Measurements from ENCODE around the gene NHEJ1. TPM values are rescaled to one million over a fixed set of nuclear protein-coding genes. Genes with fewer than 3 reads are reported as not detected.
A peak's percentile ranks its signal among the peaks of the same experiment; 100 is the strongest.
"Not testable (repeated sequence)": the region's sequence is repeated elsewhere in the genome, so short reads cannot be mapped to it uniquely, and the experiment has no call there.

The NHEJ1 gene, protein sequence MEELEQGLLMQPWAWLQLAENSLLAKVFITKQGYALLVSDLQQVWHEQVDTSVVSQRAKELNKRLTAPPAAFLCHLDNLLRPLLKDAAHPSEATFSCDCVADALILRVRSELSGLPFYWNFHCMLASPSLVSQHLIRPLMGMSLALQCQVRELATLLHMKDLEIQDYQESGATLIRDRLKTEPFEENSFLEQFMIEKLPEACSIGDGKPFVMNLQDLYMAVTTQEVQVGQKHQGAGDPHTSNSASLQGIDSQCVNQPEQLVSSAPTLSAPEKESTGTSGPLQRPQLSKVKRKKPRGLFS
- polyA plus RNA-seq (ENCODE audit: insufficient read depth in 1 of 5, insufficient read length in 5 of 5, low replicate concordance in 1 of 5) = 10 to 100 TPM; 14.8 to 20.9 (median 17.5) TPM
- long read RNA-seq, donor 1, transcript NHEJ1-201 (8 exons, 2,094 nt) = major isoform, 10 of 10 reads
- long read RNA-seq, donor 1, partial matches to known transcripts = 0 of 10 reads
- long read RNA-seq, donor 1, other reads (novel, unspliced or antisense) = 0 of 10 reads
- long read RNA-seq, donor 2, partial matches to known transcripts = 0 of 2 reads
- long read RNA-seq, donor 2, other reads (novel, unspliced or antisense) = 0 of 2 reads
- long read RNA-seq, donor 3, partial matches to known transcripts = 0 of 1 reads
- long read RNA-seq, donor 3, other reads (novel, unspliced or antisense) = 0 of 1 reads
- long read RNA-seq, donor 4, partial matches to known transcripts = 0 of 3 reads
- long read RNA-seq, donor 4, other reads (novel, unspliced or antisense) = 0 of 3 reads
- long read RNA-seq, donor 5, partial matches to known transcripts = 0 of 3 reads
- long read RNA-seq, donor 5, other reads (novel, unspliced or antisense) = 0 of 3 reads
- long read RNA-seq, donor 6, transcript NHEJ1-201 (8 exons, 2,094 nt) = major isoform, 6 of 6 reads
- long read RNA-seq, donor 6, partial matches to known transcripts = 0 of 6 reads
- long read RNA-seq, donor 6, other reads (novel, unspliced or antisense) = 0 of 6 reads
- long read RNA-seq, donor 7, partial matches to known transcripts = 0 of 1 reads
- long read RNA-seq, donor 7, other reads (novel, unspliced or antisense) = 0 of 1 reads
- long read RNA-seq, donor 8, partial matches to known transcripts = 0 of 3 reads
- long read RNA-seq, donor 8, other reads (novel, unspliced or antisense) = 0 of 3 reads

- peak; percentile 94 to 96 for DNase-seq
Measured at GRCh38 chr2:219160186-219161017, at the start of gene NHEJ1. Gene NHEJ1 (minus strand): TSS chr2:219160815. CDS start chr2:219158362, 2,453 bp downstream.

GRCh38 chr2:219209236-219210195 lies 48.9 kb upstream of the NHEJ1 start:
- DNase-seq = no peak

GRCh38 chr2:219207884-219208740 lies 47.5 kb upstream of the NHEJ1 start:
- DNase-seq = no peak

GRCh38 chr2:219207134-219207883 lies 46.7 kb upstream of the NHEJ1 start:
- DNase-seq = no peak

GRCh38 chr2:219206328-219207133 lies 45.9 kb upstream of the NHEJ1 start, which contains the start of gene ZFAND2B:
Gene ZFAND2B (plus strand): TSS chr2:219206782. CDS start chr2:219206988, 206 bp downstream.
- peak; percentile 97 for DNase-seq

DNA sequence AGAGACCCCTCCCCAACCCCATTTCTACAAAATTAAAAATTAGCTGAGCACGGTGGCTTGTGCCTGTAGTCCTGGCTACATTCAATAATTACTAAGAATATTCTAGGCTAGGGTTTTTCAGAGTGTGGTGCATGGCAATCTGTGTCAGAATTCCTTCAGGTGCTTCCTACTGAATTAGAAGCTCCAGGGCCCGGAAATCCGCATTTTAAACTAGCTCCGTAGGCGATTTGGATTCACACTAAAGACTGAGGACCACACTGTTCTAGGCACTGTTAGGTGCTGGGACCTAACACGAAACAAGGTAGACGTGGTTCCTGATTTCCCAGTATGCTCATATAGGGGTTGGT lies 45.3 kb upstream of the NHEJ1 start:
- no peak for DNase-seq

- no peak for DNase-seq
Measured at GRCh38 chr2:219205165-219205538, 44.5 kb upstream of the NHEJ1 start.

GRCh38 chr2:219204425-219205164 lies 44.0 kb upstream of the NHEJ1 start:
- DNase-seq = no peak

- not testable (repeated sequence) for DNase-seq
Measured at GRCh38 chr2:219201331-219201730, 40.7 kb upstream of the NHEJ1 start.

- DNase-seq = not testable (repeated sequence)
Measured at GRCh38 chr2:219200502-219201326, 40.1 kb upstream of the NHEJ1 start.

- DNase-seq = no peak
Measured at GRCh38 chr2:219199470-219200211, 39.0 kb upstream of the NHEJ1 start.

GRCh38 chr2:219198974-219199373 lies 38.4 kb upstream of the NHEJ1 start:
- no peak for DNase-seq

GRCh38 chr2:219197388-219197787 lies 36.8 kb upstream of the NHEJ1 start:
- no peak for DNase-seq

DNA sequence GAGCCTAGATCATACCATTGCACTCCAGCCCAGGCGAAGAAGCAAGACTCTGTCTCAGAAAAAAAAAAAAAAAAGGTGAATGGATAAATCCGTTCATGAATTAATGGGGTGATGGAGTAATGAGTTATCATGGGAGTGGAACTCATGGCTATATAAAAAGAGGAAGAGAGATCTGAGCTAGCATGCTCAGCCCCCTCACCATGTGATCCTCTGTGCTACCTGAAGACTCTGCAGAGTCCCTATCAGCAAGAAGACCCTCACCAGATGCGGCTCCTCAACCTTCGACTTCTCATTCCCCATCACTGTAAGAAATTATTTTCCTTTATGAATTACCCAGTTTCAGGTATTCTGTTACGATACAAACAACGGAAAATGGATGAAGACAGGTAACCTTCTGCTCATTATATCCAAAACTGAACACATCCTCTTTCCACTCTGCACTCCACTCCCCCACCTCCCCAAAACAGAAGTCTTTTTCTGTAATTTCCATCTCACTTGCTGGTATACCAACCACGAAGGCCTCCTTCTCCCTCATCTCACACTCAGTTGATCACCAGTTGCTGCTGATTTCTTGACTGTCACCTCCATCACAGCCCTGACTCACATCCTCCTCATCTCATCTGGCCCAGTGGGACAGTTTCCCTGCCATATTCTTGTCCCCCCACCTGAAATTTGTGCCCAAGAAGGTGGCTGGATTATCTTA lies 26.3 kb upstream of the NHEJ1 start:
- DNase-seq = no peak

Measured in right lung (tissue), 10 donors.